ENCODE data around the gene SBF2. TPM values are rescaled to one million over a fixed set of nuclear protein-coding genes. Genes with fewer than 3 reads are reported as not detected.

Gene SBF2
- total and polyA plus RNA-seq, 11 donors: 10.4 to 33.9 (median 20.9) TPM

GRCh38 chr11:9899676-9900075 lies 394.3 kb downstream of the SBF2 start:
- WGBS, 4 donors: 93 to 100% (median 95%) methylated on average over 1 of the region's 1 CpG
- ATAC-seq: no peak
- intact Hi-C loops (cut with DNase I): no loop called here

GRCh38 chr11:9896902-9897301 lies 397.1 kb downstream of the SBF2 start:
- intact Hi-C loops (cut with DNase I): no loop called here
- peaks cover 0 to 23% (median 8%) of the 10 kb centered on the region in 9 donors for H3K36me3 ChIP-seq
- TF ChIP-seq POLR2A (IDR thresholded peaks at IDR 0.05) (no peak), CTCF (IDR thresholded peaks at IDR 0.05) (no peak)
- peaks cover 0 to 16% (median 0%) of the 10 kb centered on the region in 12 donors for H3K9me3 ChIP-seq
- H3K27me3 ChIP-seq: no peaks in the 10 kb centered on the region
- no peak overlapping the region for H3K27ac ChIP-seq
- 97 to 99% (median 98%) methylated on average over 2 of the region's 2 CpGs for WGBS, 4 donors
- DNase-seq (no peak), ATAC-seq (no peak)
- peaks cover 0 to 3% (median 0%) of the 10 kb centered on the region in 12 donors for H3K4me1 ChIP-seq
- H3K4me3 ChIP-seq: no peak overlapping the region

More at GRCh38 chr11:9899676-9900075, 394.3 kb downstream of the SBF2 start:
- Histone ChIP-seq H3K36me3 (peaks cover 0 to 15% (median 7%) of the 10 kb centered on the region in 9 donors), H3K4me3 (no peak overlapping the region), H3K9me3 (peaks cover 0 to 13% (median 0%) of the 10 kb centered on the region in 12 donors), H3K27ac (no peak overlapping the region), H3K4me1 (peaks cover 0 to 3% (median 0%) of the 10 kb centered on the region in 12 donors), H3K27me3 (no peaks in the 10 kb centered on the region)
- no peak for TF ChIP-seq POLR2A (IDR thresholded peaks at IDR 0.05)
- TF ChIP-seq CTCF (IDR thresholded peaks at IDR 0.05): no peak
- no peak for DNase-seq

- WGBS, 4 donors: 83 to 94% (median 88%) methylated on average over 1 of the region's 1 CpG
- no peak for ATAC-seq
- peaks cover 0 to 3% (median 0%) of the 10 kb centered on the region in 12 donors for H3K4me1 ChIP-seq
- no peak overlapping the region for H3K27ac ChIP-seq
- DNase-seq: no peak
- TF ChIP-seq POLR2A (IDR thresholded peaks at IDR 0.05) (no peak), CTCF (IDR thresholded peaks at IDR 0.05) (no peak)
- intact Hi-C loops (cut with DNase I): no loop called here
- peaks cover 0 to 23% (median 8%) of the 10 kb centered on the region in 9 donors for H3K36me3 ChIP-seq
- no peaks in the 10 kb centered on the region for H3K27me3 ChIP-seq
- H3K4me3 ChIP-seq: no peak overlapping the region
- peaks cover 0 to 16% (median 0%) of the 10 kb centered on the region in 12 donors for H3K9me3 ChIP-seq
Observed at GRCh38 chr11:9895006-9895405, 399.0 kb downstream of the SBF2 start.

GRCh38 chr11:9893474-9893873 lies 400.5 kb downstream of the SBF2 start:
- no peak overlapping the region for H3K27ac ChIP-seq
- 75 to 86% (median 80%) methylated on average over 2 of the region's 2 CpGs for WGBS, 4 donors
- intact Hi-C loops (cut with DNase I): no loop called here
- peaks cover 0 to 1% (median 0%) of the 10 kb centered on the region in 12 donors for H3K4me1 ChIP-seq
- peaks cover 0 to 16% (median 0%) of the 10 kb centered on the region in 12 donors for H3K9me3 ChIP-seq
- H3K27me3 ChIP-seq: no peaks in the 10 kb centered on the region
- ATAC-seq: no peak
- peaks cover 0 to 23% (median 8%) of the 10 kb centered on the region in 9 donors for H3K36me3 ChIP-seq
- DNase-seq: no peak
- TF ChIP-seq POLR2A (IDR thresholded peaks at IDR 0.05) (no peak), CTCF (IDR thresholded peaks at IDR 0.05) (no peak)
- no peak overlapping the region for H3K4me3 ChIP-seq
